Pancreas (tissue), 10 donors: ENCODE measurements around the gene TOMM20. TPM values are rescaled to one million over a fixed set of nuclear protein-coding genes. Genes with fewer than 3 reads are reported as not detected.
"Not testable (repeated sequence)": the region's sequence is repeated elsewhere in the genome, so short reads cannot be mapped to it uniquely, and the experiment has no call there.

Source experiments
- ATAC-seq, 4 donors: fragments of 200-7000 bp; cut with Tn5 transposase; one replicate each; pipeline versions ENCODE4 v1.8.0 to v1.9.1; 2020; ENCODE audit warnings: mild to moderate bottlenecking in 4 of 4, moderate library complexity in 4 of 4
- DNase-seq, 6 donors: peaks; one replicate each; pipeline ENCODE4 v3.0.0-alpha.2; 2020
- FAIRE-seq: peaks from 2 replicates; lab custom pipeline; 2012; peaks lifted over from hg19 to GRCh38; lab: Jason Lieb, UNC
- H3K27ac ChIP-seq, 4 donors: fragments of 200-600 bp; sonication (generic); 1 replicate in 3 of 4; 2 replicates in 1 of 4; pipeline versions ENCODE4 v1.5.0 to v1.8.0; 2020
- H3K27me3 ChIP-seq, 4 donors: fragments of 200-600 bp; one replicate each; pipeline ENCODE4 v1.8.0; 2021
- H3K36me3 ChIP-seq, 3 donors: fragments of 200-600 bp; sonication (generic) in 1 of 3; one replicate each; pipeline versions ENCODE4 v1.5.0 to v1.8.0; 2020 to 2021
- H3K4me1 ChIP-seq, 3 donors: fragments of 200-600 bp; one replicate each; pipeline ENCODE4 v1.8.0; 2021
- H3K4me3 ChIP-seq, 4 donors: fragments of 200-600 bp; sonication (generic) in 2 of 4; one replicate each; pipeline versions ENCODE4 v1.5.0 to v1.8.0; 2020 to 2021
- H3K9me3 ChIP-seq, 4 donors: fragments of 200-600 bp; one replicate each; pipeline ENCODE4 v1.8.0; 2021
- WGBS, 2 donors: extraction: QIAGEN DNeasy Blood & Tissue Kit; methylation state at CpG; one replicate each; pipeline ENCODE4 v1.1.7; 2013; 5-methylcytosine and 5-hydroxymethylcytosine counted together
- intact Hi-C, 3 donors: fragments of 100-400 bp; cut with DNase I; formaldehyde crosslinking; loops; one replicate each; pipeline versions ENCODE4 v1.11.1 to v1.14.2; 2022
- polyA plus RNA-seq, 2 donors: library from polyadenylated mRNA; stranded (reverse); fragments of 200-250 nt; gene quantifications; one replicate each; pipeline ENCODE4 v1.2.3, GENCODE V29; 2013
- total RNA-seq, 6 donors: library from RNA; stranded (reverse); fragmentation: NEBNext Ultra II Directional in 4 of 6; extraction: Animal tissue kit (Norgen Biotek cat#: 25700) in 4 of 6; gene quantifications; one replicate each; pipeline versions ENCODE4 v1.2.1 to v1.2.4, GENCODE V29; 2021 to 2023
- TF ChIP-seq, protein P1 (sequence below), 4 donors: fragments of 200-600 bp; sonication (generic) in 3 of 4; IDR thresholded peaks; one replicate each; pipeline versions ENCODE4 v1.5.0 to v1.8.0; 2021; ENCODE audit warnings: antibody characterized with exemption in 4 of 4
- donor health status: healthy with polysubstance abuse.
- donor health status: DM: no; HTN: no; CAD: no; lungs with moderate emphysema.
- donor health status: DM: no; HTN: no; CAD: no.
- donor health status: control.
- donor health status: control.
- donor health status: Bipolar disorder and iron deficiency.
- donor health status: DM: yes; HTN: yes; CAD: no.
- donor health status: DM: no; HTN: no; CAD: no.
- donor health status: DM: no; HTN: no; CAD: no.
- donor health status: DM: yes; HTN: yes; CAD: no.

Gene TOMM20
- total and polyA plus RNA-seq, 8 donors, result 37.7 to 106 (median 79.4) TPM

DNA sequence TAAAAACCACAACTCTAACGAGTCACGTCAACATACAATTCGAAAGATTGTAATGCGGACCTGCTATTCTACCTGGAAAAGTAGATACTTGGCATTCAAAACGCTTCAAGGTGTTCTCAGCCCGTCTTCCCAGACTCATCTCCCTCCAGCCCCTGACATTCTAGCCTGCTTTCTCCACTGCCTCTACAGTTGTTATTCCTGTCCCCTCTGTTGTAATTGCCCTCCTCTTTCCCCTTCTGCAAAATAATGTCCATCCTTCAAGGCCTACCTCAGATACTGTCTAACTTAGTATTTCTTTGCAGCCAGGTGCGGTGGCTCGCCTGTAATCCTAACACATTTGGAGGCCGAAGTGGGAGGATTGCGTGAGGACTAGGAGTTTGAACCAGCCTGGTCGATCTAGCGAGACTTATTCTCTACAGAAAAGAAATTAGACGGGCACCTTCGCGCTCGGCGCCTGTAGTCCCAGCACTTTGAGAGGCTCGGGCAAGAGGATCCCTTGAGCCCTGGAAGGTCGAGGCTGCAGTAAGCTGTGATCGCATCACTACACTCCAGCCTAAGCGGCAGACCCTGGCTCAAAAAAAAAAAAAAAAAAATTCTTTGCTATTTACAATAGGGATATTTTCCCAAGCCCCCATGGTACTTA lies 33.2 kb upstream of the TOMM20 start:
- peak; percentile 6 to 20 (median 14) for ATAC-seq
- peaks cover 0 to under 1% (median 0%) of the 10 kb centered on the region in 3 donors for H3K36me3 ChIP-seq
- no peak for FAIRE-seq

DNA sequence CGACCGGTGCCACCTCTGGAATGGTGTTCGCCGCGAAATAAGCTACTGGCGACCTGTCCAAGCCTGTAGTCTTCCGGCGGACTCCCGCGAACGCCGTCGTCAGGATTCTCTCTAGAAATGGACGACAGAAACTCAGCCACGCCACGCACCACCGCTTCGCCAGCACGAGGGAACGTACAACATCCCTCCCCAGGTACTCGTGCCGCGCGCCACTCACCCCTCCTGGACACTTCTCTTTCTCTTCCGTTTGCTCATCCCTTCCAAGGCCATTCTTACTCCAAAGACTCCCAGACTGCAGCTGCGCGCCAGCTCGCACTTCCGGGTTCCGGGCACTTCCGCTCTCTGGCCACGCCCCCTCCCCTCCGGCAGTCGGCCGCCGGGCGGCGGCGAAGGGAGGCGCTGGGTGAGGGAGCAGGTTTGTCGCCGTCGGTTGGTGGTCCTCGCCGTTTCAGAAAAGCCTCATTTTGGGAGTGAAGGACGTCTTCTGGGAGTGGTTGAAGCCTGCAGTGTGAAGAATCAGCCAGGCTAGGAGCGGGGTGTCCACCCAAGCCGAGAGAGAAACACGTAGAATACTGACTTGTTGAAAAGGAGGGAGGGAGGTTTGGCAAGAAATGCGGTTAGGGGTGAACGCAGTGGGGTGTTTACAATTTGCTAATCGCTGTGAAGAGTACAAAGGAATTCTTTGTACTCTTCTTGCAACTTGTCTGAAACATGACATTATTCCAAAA lies 32.5 kb upstream of the TOMM20 start, which contains the start of gene RBM34:
Gene RBM34 (minus strand): TSS at position 294 of the 728 bp plus-strand sequence. CDS start 24 bp downstream, at position 270.
- TF ChIP-seq, protein P1, sequence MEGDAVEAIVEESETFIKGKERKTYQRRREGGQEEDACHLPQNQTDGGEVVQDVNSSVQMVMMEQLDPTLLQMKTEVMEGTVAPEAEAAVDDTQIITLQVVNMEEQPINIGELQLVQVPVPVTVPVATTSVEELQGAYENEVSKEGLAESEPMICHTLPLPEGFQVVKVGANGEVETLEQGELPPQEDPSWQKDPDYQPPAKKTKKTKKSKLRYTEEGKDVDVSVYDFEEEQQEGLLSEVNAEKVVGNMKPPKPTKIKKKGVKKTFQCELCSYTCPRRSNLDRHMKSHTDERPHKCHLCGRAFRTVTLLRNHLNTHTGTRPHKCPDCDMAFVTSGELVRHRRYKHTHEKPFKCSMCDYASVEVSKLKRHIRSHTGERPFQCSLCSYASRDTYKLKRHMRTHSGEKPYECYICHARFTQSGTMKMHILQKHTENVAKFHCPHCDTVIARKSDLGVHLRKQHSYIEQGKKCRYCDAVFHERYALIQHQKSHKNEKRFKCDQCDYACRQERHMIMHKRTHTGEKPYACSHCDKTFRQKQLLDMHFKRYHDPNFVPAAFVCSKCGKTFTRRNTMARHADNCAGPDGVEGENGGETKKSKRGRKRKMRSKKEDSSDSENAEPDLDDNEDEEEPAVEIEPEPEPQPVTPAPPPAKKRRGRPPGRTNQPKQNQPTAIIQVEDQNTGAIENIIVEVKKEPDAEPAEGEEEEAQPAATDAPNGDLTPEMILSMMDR (IDR thresholded peaks at IDR 0.05), result peak in 1 of 4 donors; percentile 22
- Histone ChIP-seq H3K4me1 (peaks cover 0 to 10% (median 6%) of the 10 kb centered on the region in 3 donors), H3K36me3 (peaks cover 0 to 3% (median 0%) of the 10 kb centered on the region in 3 donors), H3K4me3 (peak within 1 kb of the TSS; percentile 53 to 83 (median 76)), H3K27me3 (no peaks in the 10 kb centered on the region), H3K9me3 (no peaks in the 10 kb centered on the region), H3K27ac (peak within 1 kb of the TSS; percentile 84 to 90 (median 86))
- peak; percentile 97 to 100 (median 99) for ATAC-seq
- WGBS, 2 donors, result 0% methylated on average over 52 of the region's 52 CpGs
- peak; percentile 89 to 96 (median 91) for DNase-seq
- no peak for FAIRE-seq
- intact Hi-C loops, result no loop called here

More for the DNA sequence above, 33.2 kb upstream of the TOMM20 start:
- WGBS, 2 donors, result 58 to 59% methylated on average over 21 of the region's 21 CpGs
- peaks cover 0 to 10% (median 6%) of the 10 kb centered on the region in 3 donors for H3K4me1 ChIP-seq
- H3K4me3 ChIP-seq, result peak overlapping the region; percentile 53 to 83 (median 76)
- peak overlapping the region; percentile 84 to 90 (median 86) for H3K27ac ChIP-seq
- DNase-seq, result no peak
- intact Hi-C loops, result no loop called here
- no peaks in the 10 kb centered on the region for H3K9me3 ChIP-seq
- H3K27me3 ChIP-seq, result no peaks in the 10 kb centered on the region
- TF ChIP-seq, protein P1 (IDR thresholded peaks at IDR 0.05), result no peak

DNA sequence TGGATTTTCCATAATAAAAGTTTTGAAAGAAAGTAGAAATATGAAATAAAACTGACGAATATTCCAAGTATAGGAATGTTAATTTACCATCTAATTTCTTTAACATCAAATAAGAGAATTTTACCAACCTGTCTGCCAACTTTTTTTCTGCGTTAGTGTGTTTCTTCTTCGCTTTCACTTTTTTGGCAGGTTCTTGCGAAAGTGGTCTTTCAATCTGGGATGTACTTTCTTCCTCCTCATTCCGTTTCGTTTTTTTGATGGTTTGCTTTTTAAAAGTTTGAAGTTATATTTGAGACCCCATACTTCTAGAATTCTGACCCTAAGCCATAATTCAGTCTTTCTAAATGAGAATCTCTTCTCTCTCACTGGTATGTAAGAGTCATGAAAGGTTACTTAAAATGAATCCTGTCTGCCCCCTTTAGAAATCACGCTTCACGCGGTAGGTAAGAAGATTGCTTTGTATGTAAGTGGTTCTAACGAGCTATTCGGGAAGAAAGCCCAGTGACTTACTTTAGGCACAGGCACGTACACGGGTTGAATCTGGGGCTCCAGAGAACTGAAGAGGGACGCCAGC lies 31.8 kb upstream of the TOMM20 start:
- Histone ChIP-seq H3K27me3 (no peaks in the 10 kb centered on the region), H3K4me3 (peak overlapping the region; percentile 53 to 83 (median 76)), H3K36me3 (peaks cover 0 to 3% (median 0%) of the 10 kb centered on the region in 3 donors), H3K9me3 (no peaks in the 10 kb centered on the region), H3K4me1 (peaks cover 0 to 10% (median 6%) of the 10 kb centered on the region in 3 donors), H3K27ac (peak overlapping the region; percentile 84 to 90 (median 86))
- WGBS, 2 donors, result 6 to 7% methylated on average over 14 of the region's 14 CpGs
- TF ChIP-seq, protein P1 (IDR thresholded peaks at IDR 0.05), result no peak
- ATAC-seq (peak in 3 of 4 donors; percentile 32 to 64 (median 60)), FAIRE-seq (no peak), DNase-seq (no peak)
- intact Hi-C loops, result no loop called here

DNA sequence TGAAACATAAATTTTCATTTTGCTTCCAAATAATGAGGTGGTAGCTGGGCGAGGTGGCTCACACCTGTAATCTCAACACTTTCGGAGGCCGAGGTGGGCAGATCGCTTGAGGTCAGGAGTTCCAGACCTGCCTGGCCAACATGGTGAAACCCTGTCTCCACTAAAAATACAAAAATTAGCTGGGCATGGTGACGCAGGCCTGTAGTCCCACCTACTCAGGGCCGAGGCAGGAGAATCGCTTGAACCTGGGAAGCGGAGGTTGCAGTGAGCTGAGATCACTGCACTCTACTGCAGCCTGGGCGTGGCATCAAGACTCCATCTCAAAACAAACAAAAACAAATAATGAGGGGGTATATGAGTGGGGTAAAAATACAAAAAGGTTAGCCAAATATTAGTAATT lies 31.3 kb upstream of the TOMM20 start:
- WGBS, 2 donors, result 90 to 94% methylated on average over 9 of the region's 9 CpGs
- H3K27me3 ChIP-seq, H3K9me3 ChIP-seq, ATAC-seq, H3K4me1 ChIP-seq, H3K27ac ChIP-seq, DNase-seq, intact Hi-C loops, FAIRE-seq, H3K36me3 ChIP-seq: not testable (repeated sequence)
- H3K4me3 ChIP-seq, result peak overlapping the region in 3 of 4 donors; percentile 53 to 83 (median 72)

DNA sequence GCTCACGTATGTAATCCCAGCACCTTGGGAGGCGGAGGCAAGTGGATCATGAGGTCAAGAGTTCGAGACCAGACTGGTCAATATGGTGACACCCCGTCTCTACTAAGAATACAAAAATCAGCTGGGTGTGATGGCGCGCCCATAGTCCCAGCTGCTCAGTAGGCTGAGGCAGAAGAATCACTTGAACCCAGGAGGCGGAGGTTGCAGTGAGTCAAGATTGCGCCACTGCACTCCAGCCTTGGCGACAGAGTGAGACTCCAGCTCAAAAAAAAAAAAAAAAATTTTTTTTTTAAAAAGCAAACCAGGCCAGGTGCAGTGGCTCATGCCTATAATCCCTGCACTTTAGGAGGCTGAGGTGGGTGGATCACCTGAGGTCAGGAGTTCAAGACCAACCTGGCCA lies 30.6 kb upstream of the TOMM20 start:
- intact Hi-C loops, DNase-seq, H3K9me3 ChIP-seq, H3K27me3 ChIP-seq, H3K36me3 ChIP-seq, FAIRE-seq, H3K27ac ChIP-seq, H3K4me1 ChIP-seq, H3K4me3 ChIP-seq, ATAC-seq: not testable (repeated sequence)
- 89% methylated on average over 9 of the region's 9 CpGs for WGBS, 2 donors
